RPMI8226 (cell line): Measurements from ENCODE around the gene EPHA8.

Experiments used
- DNase-seq: peaks from one replicate; pipeline ENCODE4 v3.0.0-alpha.2; 2015

Gene EPHA8

GRCh38 chr1:22595108-22595507, 31.8 kb downstream of the EPHA8 start:
- DNase-seq, result no peak

GRCh38 chr1:22597301-22597965, 34.1 kb downstream of the EPHA8 start:
- DNase-seq, result no peak

GRCh38 chr1:22597996-22598395, 34.7 kb downstream of the EPHA8 start:
- no peak for DNase-seq

- no peak for DNase-seq
Measured at GRCh38 chr1:22598736-22599135, 35.4 kb downstream of the EPHA8 start.

GRCh38 chr1:22600071-22600816, 37.0 kb downstream of the EPHA8 start:
- DNase-seq, result peak; percentile 51

- DNase-seq, result no peak
Measured at GRCh38 chr1:22600817-22601605, 37.7 kb downstream of the EPHA8 start.

GRCh38 chr1:22601610-22602009, 38.3 kb downstream of the EPHA8 start:
- no peak for DNase-seq

GRCh38 chr1:22602060-22602740, 38.9 kb downstream of the EPHA8 start:
- no peak for DNase-seq

- no peak for DNase-seq
Measured at GRCh38 chr1:22606161-22606560, 42.9 kb downstream of the EPHA8 start.

GRCh38 chr1:22607154-22607553, 43.9 kb downstream of the EPHA8 start:
- no peak for DNase-seq

GRCh38 chr1:22608361-22608760, 45.1 kb downstream of the EPHA8 start:
- no peak for DNase-seq

GRCh38 chr1:22609291-22609690, 46.0 kb downstream of the EPHA8 start:
- no peak for DNase-seq

- DNase-seq, result peak; percentile 80
Measured at GRCh38 chr1:22611530-22611947, 48.2 kb downstream of the EPHA8 start.

- no peak for DNase-seq
Measured at GRCh38 chr1:22612671-22613571, 49.6 kb downstream of the EPHA8 start.

- DNase-seq, result no peak
Measured at GRCh38 chr1:22613572-22613918, 50.3 kb downstream of the EPHA8 start.

GRCh38 chr1:22613951-22614350, 50.7 kb downstream of the EPHA8 start:
- no peak for DNase-seq

- no peak for DNase-seq
Measured at GRCh38 chr1:22615886-22616285, 52.6 kb downstream of the EPHA8 start.

- no peak for DNase-seq
Measured at GRCh38 chr1:22616571-22616970, 53.3 kb downstream of the EPHA8 start.

GRCh38 chr1:22618056-22618455, 54.8 kb downstream of the EPHA8 start:
- DNase-seq, result no peak

- DNase-seq, result no peak
Measured at GRCh38 chr1:22619252-22619651, 56.0 kb downstream of the EPHA8 start.

GRCh38 chr1:22619798-22620197, 56.5 kb downstream of the EPHA8 start:
- DNase-seq, result no peak

- no peak for DNase-seq
Measured at GRCh38 chr1:22621761-22622160, 58.5 kb downstream of the EPHA8 start.
